PC-9 (cell line): ENCODE measurements around the gene ATXN3. TPM values are rescaled to one million over a fixed set of nuclear protein-coding genes. Genes with fewer than 3 reads are reported as not detected.

ENCODE experiments used
- BruUV-seq: library from RNA; stranded (reverse); fragments of 400-500 nt; replicated peaks from 2 replicates; lab custom pipeline; 2021; lab: Mats Ljungman, UMichigan
- CTCF ChIA-PET: fragments of 300-600 bp; sonication (Branson Sonifier 250); formaldehyde crosslinking; loops from one replicate; lab custom pipeline; 2022; ENCODE audit warnings: antibody characterized with exemption; lab: Charles Lee
- POLR2A ChIA-PET: fragments of 300-600 bp; sonication (Branson Sonifier 250); formaldehyde crosslinking; loops from one replicate; lab custom pipeline; 2022; ENCODE audit warnings: antibody characterized with exemption; ENCODE audit not compliant: unreplicated experiment; lab: Charles Lee
- DNase-seq, 2 experiments: peaks; one replicate each; pipeline versions ENCODE4 v3.0.0 to v3.0.0-alpha.2; 2015 to 2022; ENCODE audit warnings: mixed read lengths in 1 of 2
- H2AFZ ChIP-seq: fragments of 200-600 bp; sonication (generic); 2 replicates; pipeline ENCODE4 v1.8.1; 2017; ENCODE audit warnings: antibody characterized with exemption
- H3F3A ChIP-seq: fragments of 200-600 bp; sonication (generic); 2 replicates; pipeline ENCODE4 v1.8.1; 2017; ENCODE audit warnings: antibody characterized with exemption, mild to moderate bottlenecking, low read depth; ENCODE audit not compliant: insufficient read depth
- H3K27ac ChIP-seq: fragments of 200-600 bp; sonication (generic); 2 replicates; pipeline ENCODE4 v1.6.1; 2016; ENCODE audit warnings: mixed run types
- H3K27me3 ChIP-seq: fragments of 200-600 bp; sonication (generic); 2 replicates; pipeline ENCODE4 v1.6.1; 2016; ENCODE audit warnings: low read depth, mixed run types; ENCODE audit not compliant: insufficient read depth
- H3K36me3 ChIP-seq: fragments of 200-600 bp; sonication (generic); 2 replicates; pipeline ENCODE4 v1.6.1; 2016; ENCODE audit warnings: low read depth, mixed run types
- H3K4me1 ChIP-seq: fragments of 200-600 bp; sonication (generic); replicated peaks from 2 replicates; pipeline ENCODE4 v1.6.1; 2016; ENCODE audit warnings: mixed run types; ENCODE audit not compliant: insufficient read depth
- H3K4me2 ChIP-seq: fragments of 200-600 bp; sonication (generic); 2 replicates; pipeline ENCODE4 v1.6.1; 2017; ENCODE audit warnings: mixed run types
- H3K4me3 ChIP-seq: fragments of 200-600 bp; sonication (generic); 2 replicates; pipeline ENCODE4 v1.6.1; 2016; ENCODE audit warnings: mixed run types
- H3K79me2 ChIP-seq: fragments of 200-600 bp; sonication (generic); 2 replicates; pipeline ENCODE4 v1.6.1; 2017; ENCODE audit warnings: low read depth, mixed run types
- H3K9me2 ChIP-seq: fragments of 200-600 bp; sonication (generic); 2 replicates; pipeline ENCODE4 v1.8.1; 2017; ENCODE audit warnings: mild to moderate bottlenecking; ENCODE audit not compliant: insufficient read depth
- H3K9me3 ChIP-seq: fragments of 200-600 bp; sonication (generic); 2 replicates; pipeline ENCODE4 v1.8.1; 2016; ENCODE audit warnings: low read depth; ENCODE audit not compliant: insufficient read depth
- H4K20me1 ChIP-seq: fragments of 200-600 bp; sonication (generic); 2 replicates; pipeline ENCODE4 v1.8.1; 2017; ENCODE audit not compliant: insufficient read depth
- CTCF ChIP-seq: fragments of 200-600 bp; sonication (generic); conservative IDR thresholded peaks from 2 replicates; pipeline ENCODE4 v1.6.1; 2017; ENCODE audit warnings: mixed run types, antibody characterized with exemption, mild to moderate bottlenecking, moderate library complexity
- EZH2 ChIP-seq: fragments of 200-600 bp; sonication (generic); IDR thresholded peaks from 2 replicates; pipeline ENCODE4 v1.8.0; 2017; ENCODE audit warnings: antibody characterized with exemption, low read depth
- intact Hi-C: fragments of 100-400 bp; cut with micrococcal nuclease; formaldehyde crosslinking; loops from one replicate; pipeline ENCODE4 v1.10.0; 2022; ENCODE audit not compliant: unreplicated experiment
- total RNA-seq: library from RNA; stranded (reverse); gene quantifications from 2 replicates; pipeline ENCODE4 v1.2.3, GENCODE V29; 2021

The ATXN3 gene
- total RNA-seq, 1 experiment from 2014 or later: 8.5 TPM

DNA sequence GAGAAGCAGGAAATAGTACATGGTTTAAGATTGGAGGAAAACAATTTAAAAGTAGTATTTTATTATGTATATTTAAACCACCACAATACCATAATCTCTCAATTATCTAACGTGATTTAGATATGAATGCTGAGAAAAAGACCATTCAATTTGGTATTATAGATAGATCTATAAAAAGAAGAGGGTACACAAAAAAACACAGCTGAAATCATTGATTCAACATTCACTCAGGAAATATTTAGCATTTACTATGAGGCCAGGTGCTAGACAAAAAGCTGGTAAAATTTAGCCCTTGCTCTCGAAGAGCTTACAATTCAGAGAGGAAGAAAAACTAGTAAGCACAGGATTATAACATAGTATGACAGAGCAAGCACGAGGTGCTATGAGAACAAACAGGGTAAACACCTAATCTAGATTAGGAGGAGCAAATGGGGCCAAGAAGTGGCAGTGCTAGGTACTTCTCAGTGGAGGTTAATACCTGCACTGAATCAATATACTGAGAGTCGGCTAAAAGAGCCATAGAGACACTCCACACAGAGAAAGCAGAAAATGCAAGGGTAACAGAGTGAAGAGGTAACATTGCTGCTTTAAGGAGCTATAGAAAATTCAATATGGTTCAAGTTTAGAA is 94.1 kb downstream of the ATXN3 start:
- no TSS peak for BruUV-seq
- Histone ChIP-seq H4K20me1 (no peaks in the 10 kb centered on the region), H3K4me3 (no peak overlapping the region), H3K27me3 (no peaks in the 10 kb centered on the region), H3K36me3 (peaks cover 4% of the 10 kb centered on the region; the same call in 1 of the 2 replicates), H3K9me2 (no peaks in the 10 kb centered on the region), H3K27ac (no peak overlapping the region), H3K4me1 (no peaks in the 10 kb centered on the region), H3F3A (no peaks in the 10 kb centered on the region), H3K4me2 (no peak overlapping the region), H3K9me3 (no peaks in the 10 kb centered on the region), H2AFZ (no peak overlapping the region), H3K79me2 (no peaks in the 10 kb centered on the region)
- intact Hi-C loops: no loop called here
- no peak for TF ChIP-seq EZH2
- no peak for DNase-seq
- ChIA-PET CTCF (no interaction called here), POLR2A (no interaction called here)

GRCh38 chr14:92010644-92011043 is 95.7 kb downstream of the ATXN3 start:
- no peak overlapping the region for H3K4me3 ChIP-seq
- H3K36me3 ChIP-seq: peaks cover 4% of the 10 kb centered on the region; the same call in 1 of the 2 replicates
- POLR2A ChIA-PET: no interaction called here
- no peak for DNase-seq
- H3K27me3 ChIP-seq: no peaks in the 10 kb centered on the region
- TF ChIP-seq EZH2 (no peak), CTCF (no peak)
- no peaks in the 10 kb centered on the region for H3K4me1 ChIP-seq
- no peaks in the 10 kb centered on the region for H3F3A ChIP-seq
- no peak overlapping the region for H3K4me2 ChIP-seq
- H3K79me2 ChIP-seq: no peaks in the 10 kb centered on the region
- H2AFZ ChIP-seq: no peak overlapping the region
- no peaks in the 10 kb centered on the region for H3K9me3 ChIP-seq
- H3K9me2 ChIP-seq: no peaks in the 10 kb centered on the region
- BruUV-seq: no TSS peak
- no peak overlapping the region for H3K27ac ChIP-seq
- H4K20me1 ChIP-seq: no peaks in the 10 kb centered on the region
- intact Hi-C loops: no loop called here
- CTCF ChIA-PET: no interaction called here

DNA sequence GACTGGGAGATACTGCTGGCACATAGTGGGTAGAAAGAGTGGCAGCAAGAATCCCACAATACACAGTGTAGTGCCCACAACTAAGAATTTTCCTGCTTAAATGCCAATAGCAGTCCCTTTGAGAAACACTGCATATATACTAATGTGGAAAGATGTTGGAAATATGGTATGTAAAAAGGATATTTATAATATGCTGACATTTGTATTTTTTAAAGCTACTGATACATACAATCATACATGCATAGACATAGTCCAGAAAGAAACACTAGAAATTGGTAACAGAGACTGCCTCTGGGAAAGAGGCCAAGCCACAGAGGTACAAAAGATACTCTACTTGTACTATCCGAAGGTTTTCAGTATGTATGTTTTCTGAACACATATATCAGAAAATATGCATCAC is 96.8 kb downstream of the ATXN3 start:
- POLR2A ChIA-PET: no interaction called here
- no peaks in the 10 kb centered on the region for H3K79me2 ChIP-seq
- peaks cover 7% of the 10 kb centered on the region; the same call in 1 of the 2 replicates for H3K36me3 ChIP-seq
- no peaks in the 10 kb centered on the region for H3F3A ChIP-seq
- no peak for DNase-seq
- H3K9me3 ChIP-seq: no peaks in the 10 kb centered on the region
- no peaks in the 10 kb centered on the region for H3K9me2 ChIP-seq
- CTCF ChIA-PET: no interaction called here
- no peaks in the 10 kb centered on the region for H4K20me1 ChIP-seq
- no TSS peak for BruUV-seq
- no peak overlapping the region for H2AFZ ChIP-seq
- H3K4me2 ChIP-seq: no peak overlapping the region
- no peaks in the 10 kb centered on the region for H3K4me1 ChIP-seq
- H3K27me3 ChIP-seq: no peaks in the 10 kb centered on the region
- H3K27ac ChIP-seq: no peak overlapping the region
- no peak for TF ChIP-seq CTCF
- TF ChIP-seq EZH2: no peak
- intact Hi-C loops: no loop called here
- H3K4me3 ChIP-seq: no peak overlapping the region

Other genes with a start within 250 kb of the ATXN3 start
- gene TC2N, start 239.0 kb downstream of the ATXN3 start, total RNA-seq: 5.1 and 7.7 TPM in 2 replicates
- gene FBLN5, start 158.9 kb downstream of the ATXN3 start, total RNA-seq: not detected in 2 replicates
- 18.0 and 22.0 TPM in 2 replicates for gene TRIP11, start 66.5 kb downstream of the ATXN3 start, total RNA-seq
- 32.2 and 32.9 TPM in 2 replicates for gene NDUFB1, start 15.1 kb upstream of the ATXN3 start, total RNA-seq
- gene CPSF2, start 15.4 kb upstream of the ATXN3 start, total RNA-seq: 17.0 and 23.0 TPM in 2 replicates
- not detected in 2 replicates for gene SLC24A4, start 216.6 kb upstream of the ATXN3 start, total RNA-seq